GM19467 (cell line): ENCODE measurements around the gene SPEG.

Experiments
- ATAC-seq: cut with Tn5 transposase; IDR thresholded peaks from one replicate; pipeline ENCODE4 v1.9.1; 2021; ENCODE audit warnings: mild to moderate bottlenecking, moderate library complexity; ENCODE audit not compliant: unreplicated experiment

The SPEG gene

DNA sequence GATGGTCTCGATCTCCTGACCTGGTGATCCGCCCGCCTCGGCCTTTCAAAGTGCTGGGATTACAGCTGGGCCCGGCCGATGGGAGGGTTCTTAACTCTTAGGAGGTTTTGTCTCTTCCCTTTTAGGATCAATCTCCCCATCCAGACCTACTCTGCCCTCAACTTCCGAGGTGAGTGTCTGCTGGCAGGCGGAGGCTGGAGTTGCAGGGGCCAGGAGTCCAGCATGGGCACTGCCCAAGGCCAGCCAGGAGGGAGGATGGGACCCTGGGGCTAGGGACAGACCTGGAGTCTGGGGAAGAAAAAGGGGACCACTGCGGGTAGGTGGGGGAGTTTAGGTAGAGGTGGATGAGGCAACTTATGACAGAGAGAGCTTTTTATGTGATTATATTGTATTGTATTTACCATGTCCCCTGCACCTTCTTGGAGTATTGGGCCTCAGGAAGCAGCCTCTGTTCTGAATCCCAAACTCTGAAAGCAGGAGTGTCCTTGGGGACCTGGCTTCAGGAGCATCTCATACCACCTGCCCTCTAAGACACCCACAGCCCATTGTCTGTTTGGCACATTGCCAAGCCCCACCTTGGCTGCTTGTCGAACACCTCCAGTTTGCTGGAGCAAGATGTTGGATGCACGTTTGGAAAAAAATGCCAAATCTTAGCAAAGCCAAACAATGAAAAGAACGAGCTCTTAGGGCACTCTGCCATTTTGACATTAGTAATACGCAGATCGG, 10.8 kb upstream of the SPEG start:
- ATAC-seq = no peak

DNA sequence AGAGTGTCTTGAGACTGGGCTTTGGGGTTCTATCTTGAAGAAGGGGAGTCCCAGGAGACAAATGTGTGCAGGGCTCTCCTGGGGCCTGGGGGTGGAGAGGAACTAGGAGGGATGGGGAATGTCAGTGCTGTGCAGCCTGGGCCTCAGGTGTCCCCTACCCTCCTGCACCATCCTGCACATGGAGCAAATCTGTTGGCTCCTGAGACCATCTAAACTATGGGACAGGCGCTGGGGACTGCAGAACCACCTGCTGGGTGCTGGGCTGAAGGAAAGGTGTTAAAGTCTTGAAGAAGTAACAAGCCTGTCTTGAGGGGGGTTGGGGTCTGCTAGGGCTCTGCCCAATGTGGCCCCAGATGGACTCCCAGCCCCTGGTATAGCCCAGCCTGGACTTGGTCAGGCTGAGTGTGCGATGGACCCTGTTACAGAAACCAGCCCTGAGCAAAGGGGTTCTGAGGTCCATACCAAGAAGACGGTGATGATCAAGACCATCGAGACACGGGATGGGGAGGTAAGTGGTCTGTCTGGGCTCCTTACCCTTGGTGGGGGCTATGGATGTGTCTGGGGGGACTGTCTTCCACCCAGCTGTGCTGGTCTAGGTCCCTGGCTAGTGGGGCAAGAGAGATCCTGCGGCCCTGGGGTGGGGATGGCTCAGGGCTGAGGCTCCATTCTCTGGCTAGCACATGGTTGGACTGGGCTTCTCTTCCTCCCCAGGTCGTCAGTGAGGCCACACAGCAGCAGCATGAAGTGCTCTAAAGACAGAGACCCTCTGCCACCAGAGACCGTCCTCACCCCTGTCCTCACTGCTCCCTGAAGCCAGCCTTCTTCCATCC, 9.2 kb upstream of the SPEG start:
- ATAC-seq = no peak

DNA sequence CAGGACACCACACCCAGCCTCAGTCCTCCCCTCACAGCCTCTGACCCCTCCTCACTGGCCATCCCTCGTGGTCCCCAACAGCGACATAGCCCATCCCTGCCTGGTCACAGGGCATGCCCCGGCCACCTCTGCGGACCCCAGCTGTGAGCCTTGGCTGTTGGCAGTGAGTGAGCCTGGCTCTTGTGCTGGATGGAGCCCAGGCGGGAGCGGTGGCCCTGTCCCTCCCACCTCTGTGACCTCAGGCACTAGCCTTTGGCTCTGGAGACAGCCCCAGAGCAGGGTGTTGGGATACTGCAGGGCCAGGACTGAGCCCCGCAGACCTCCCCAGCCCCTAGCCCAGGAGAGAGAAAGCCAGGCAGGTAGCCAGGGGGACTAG, 8.6 kb upstream of the SPEG start:
- ATAC-seq = no peak

DNA sequence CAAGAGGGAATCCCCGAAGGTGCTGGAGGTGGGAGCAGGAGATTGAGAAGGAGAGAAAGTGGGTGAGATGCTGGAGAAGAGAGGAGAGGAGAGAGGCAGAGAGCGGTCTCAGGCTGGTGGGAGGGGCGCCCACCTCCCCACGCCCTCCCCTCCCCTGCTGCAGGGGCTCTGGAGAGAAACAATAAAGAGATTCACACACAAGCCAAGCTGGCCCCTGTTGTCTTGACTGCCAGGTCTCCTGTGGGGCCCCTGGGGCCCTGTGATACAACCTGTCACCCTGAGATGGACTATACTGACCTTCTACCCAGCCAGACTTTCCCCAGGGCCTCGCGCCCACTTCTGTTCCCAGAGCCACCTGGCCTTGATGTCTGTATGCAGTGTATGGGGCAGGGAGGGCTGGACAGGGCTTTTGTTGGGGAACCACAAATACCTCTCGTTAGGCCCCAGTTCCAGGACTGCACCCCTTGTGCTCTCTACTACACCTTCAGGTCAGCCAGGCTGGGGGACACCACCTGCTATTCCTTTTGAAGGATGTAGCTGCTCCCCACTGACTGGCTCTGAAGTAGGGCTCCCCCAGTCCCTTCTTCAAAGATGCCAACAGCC, 8.0 kb upstream of the SPEG start:
- no peak for ATAC-seq

DNA sequence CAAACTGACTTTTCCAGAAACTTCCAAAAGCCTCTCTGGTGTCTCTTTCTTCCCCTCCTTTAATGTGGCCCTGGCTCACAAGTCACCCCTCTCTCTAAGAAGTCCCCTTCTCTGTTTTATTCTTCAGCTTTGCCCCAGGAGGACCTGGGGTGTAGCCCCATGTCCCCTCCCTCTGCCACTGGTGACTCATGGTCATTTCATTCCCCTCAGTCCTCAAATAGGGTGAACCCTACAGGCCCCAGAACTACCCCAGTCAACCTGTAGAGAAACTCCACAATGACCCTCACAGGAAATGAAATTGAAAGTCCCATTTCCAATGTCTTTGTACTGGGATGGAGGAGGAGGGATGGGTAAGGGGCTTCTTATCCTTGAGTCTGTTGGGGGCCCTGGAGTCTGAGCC, 6.2 kb upstream of the SPEG start:
- no peak for ATAC-seq

DNA sequence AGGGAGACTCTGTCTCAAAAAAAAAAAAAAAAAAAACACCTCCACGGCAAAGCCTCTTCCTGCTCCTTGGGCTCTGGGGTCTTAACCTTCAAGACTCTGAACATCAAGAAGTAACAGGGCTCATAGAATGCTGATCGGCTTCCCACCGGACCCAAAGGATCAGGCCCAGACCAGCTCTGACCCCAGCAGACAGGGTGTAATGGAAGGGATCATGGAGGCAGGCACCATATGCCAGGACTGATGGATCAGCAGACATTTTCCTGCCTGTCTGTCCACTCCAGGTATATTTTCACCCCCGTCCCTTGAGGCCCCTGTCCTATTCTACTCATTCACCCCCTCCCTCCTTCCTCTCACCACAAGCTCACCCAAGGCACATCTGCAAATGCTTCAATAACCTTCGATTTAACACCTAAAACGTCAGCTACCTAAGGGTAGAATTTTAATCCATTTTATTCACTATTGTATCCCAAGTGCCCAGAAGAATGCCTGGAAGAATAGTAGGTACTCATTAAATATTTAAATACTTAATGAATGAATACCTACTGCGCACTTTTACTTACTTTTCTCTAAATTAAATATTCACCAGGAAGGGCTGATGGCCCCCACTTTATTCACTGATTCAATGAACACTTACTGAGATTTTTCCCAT, 4.6 kb upstream of the SPEG start:
- ATAC-seq = no peak

DNA sequence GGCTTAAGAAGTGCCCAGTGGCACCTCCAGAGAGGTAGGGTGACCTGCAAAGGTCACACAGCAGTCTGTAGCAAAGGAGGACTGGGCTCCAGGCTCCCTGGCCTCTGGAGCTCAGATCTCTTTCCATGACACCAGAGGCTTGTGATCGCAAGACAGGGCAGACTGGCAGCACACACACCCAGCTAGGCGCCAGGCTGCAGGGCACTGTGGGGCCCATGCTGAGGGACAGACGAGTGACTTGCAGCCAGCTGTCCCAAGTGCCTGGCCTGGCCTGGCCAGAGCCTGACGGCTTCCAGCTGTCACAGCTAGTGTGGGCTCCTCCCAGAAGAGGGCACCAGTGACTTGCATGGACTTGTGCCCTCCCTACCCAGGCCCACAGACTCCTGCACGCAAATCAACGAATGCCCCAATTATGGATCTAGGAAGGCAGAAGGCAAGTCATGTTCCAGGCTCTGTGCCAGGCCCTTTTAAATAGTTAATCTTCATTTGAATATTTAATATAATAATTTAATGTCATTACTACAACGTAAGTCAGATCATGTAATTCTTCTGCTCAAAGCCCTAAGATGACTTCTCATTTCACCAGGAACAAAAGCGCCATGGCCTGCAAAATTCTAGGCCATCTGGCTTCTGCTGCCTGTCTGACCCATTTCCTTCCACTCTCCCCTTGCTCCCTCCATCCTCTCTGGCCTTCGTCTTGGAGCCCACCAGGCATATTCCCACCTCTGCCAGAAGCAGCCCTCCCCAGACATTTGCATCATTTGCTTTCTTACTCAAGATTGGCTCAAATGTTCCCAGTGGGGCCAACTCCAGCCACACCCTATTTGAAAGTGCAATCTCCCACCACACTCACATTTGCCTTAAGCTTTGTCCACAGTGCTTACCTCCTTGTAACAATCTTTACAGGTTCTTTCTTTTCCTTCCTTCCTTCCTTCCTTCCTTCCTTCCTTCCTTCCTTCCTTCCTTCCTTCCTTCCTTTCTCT, 3.7 kb upstream of the SPEG start:
- no peak for ATAC-seq

DNA sequence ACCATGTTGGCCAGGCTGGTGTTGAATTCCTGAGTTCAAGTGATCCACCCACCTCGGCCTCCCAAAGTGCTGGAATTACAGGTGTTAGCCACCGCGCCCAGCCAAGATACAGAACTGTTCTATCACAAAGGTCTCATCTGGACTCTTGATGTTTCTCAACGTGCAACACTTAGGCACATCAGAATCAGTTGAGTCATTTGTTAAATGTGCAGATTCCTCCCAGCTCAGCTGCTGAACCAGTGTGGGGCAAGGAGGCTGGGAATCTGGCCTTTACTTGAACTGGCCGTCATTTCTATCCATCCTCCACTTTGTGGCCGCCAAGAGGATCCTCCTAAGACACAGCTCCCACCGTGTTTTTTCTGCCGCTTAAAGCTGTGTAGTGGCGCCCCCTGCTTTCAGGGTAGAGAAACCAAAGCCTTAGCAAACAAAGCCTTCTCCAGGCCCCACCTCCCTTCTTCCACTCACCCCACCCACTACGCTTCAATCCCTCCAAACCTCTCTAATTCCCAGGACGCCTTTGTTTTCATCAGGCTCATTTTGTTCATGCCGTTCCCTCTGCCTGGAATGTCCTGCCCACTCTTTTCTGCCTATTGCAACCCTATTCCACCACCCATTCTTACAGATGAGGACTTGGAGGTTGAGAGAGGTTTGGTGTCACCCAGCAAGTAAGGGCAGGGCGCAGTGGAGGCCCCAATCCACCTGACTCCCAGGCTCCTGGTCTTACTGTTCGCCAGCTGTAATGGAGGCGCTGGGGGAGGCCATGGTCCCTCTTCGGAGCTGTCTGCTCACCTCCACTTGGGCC, 776 bp upstream of the SPEG start:
- ATAC-seq = no peak

DNA sequence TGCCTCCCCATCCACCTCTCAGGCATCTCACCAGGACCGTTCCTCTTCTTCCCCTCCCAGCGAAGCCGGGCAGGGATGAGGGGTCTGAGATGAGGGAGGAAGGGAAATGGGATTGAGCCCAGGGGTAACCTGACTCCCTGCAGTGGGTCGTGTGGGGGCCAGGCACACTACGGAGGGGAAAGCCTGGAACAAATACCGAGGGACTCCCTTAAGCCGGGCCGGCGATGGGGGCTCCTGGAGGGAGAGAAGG, 250 bp upstream of the SPEG start:
- no peak for ATAC-seq

DNA sequence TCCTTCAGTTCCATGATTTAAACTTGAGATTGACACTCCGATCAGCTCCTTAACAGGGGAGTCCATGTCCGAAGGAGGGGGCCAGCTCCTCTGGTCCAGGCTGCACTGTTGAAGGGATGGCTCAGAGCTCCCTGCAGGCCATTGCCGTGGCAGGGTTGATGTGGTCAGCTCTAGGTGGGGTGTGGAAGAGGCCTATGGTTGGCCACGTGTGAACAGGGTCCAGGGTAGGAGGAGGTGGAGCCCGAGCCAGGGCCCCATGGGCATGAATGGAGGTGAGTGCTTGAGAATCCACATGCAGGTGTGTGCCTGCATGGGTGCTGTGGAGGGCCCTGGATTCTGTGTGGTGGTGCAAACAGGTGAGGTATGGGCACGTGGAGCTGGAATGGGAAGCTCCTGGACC, 1.1 kb downstream of the SPEG start:
- ATAC-seq = no peak

DNA sequence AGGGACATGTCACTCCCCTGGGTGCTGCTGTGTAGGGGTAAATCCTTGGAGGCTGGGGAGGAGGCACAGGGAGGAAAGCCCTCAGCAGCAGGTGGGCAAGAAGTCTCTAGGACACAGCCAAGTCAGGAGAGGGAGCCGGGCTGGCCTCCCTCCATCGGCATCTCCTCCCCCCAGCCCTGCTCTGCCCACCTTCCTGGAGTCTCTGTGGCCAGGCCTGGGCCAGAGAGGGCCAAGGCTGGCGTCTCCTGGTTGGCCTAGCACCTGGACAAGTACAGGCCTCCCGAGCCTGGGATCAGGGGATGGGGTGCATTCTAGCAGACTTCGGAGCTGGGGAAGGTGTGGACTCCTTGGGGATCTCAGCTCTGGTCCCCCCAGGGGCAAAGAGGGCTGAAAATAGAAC, 1.8 kb downstream of the SPEG start:
- ATAC-seq = no peak

DNA sequence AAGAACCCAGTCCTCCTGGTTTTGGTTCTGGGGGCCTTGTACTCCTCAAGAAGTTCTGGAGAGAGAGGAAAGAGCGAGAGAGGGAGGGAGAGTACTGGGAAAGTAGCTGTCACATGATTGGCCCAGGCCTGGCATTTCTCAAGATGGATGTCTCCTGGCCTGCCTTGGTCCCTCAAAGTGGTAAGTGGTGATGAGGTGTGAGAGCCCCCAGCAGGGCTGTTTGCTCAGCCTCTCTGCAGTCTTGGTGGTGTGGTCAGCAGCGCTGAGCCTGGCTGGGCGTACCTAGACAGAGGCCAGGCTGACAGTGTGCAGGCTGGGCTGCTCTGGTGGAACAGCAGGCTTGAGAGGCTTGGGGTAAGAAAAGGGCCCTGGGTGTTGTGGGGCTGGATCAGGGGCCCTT, 2.5 kb downstream of the SPEG start:
- ATAC-seq = no peak

DNA sequence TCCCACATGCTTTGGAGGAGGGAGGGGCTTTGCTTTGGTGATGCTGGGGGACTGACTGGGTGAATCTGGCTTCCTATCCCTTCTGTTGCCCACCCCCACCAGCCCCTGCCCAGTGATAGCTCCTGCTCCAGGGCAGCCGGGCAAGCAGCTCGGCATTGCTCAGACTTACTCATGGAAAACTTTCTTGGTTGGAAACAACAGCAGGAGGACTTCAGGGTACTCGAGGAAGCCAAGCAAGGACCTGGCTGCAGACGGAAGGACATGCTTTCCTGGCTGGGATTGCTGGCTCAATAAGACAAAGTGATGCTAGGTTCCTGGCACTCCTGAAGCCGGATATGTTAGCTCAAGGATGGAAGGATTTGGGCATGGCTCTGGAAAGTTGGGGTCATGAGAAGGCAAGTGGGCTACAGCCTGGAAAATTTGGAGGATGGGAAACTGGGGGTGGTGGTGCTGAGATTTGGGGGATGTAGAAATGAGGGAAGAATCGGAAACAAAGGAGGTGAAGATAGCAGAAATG, 3.1 kb downstream of the SPEG start:
- ATAC-seq = no peak

DNA sequence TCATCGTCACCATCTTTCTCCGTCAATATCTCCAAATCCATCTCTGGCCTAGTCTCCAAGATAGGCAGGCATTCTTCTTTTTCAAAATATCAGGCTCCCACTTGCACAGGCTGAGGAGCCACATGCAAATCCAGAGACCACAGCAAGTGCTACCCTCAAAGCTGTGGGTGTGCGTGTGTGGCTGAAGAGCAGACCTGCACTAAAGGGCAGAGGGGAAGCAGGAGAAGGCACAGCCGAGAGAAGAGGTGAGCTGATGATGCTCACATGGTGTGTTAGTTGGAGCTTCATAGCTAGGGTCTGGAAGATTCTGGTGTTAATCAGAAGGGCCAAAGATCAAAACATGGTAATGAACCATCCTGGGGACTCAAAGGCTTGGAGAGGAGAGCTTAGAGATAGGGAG, 3.8 kb downstream of the SPEG start:
- no peak for ATAC-seq

DNA sequence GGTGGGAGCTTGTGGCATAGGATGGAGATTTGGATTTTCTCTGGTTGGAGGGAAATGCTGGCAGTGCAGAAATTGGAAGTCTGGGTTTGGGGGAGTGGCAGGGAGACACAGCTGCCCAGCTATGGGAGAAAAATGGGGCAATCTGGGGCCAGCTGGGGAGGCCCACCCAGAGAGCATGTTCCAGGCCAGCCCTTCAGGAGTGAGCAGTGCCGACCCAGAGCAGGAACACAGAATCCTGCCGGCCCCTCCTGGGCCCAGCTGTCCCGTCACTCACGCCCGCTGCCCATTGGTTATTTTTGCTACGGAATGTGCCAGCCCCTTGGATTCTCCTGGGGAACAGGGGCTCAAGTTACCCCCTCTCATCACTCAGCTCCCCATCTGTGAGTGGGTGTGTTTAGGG, 4.9 kb downstream of the SPEG start:
- no peak for ATAC-seq

DNA sequence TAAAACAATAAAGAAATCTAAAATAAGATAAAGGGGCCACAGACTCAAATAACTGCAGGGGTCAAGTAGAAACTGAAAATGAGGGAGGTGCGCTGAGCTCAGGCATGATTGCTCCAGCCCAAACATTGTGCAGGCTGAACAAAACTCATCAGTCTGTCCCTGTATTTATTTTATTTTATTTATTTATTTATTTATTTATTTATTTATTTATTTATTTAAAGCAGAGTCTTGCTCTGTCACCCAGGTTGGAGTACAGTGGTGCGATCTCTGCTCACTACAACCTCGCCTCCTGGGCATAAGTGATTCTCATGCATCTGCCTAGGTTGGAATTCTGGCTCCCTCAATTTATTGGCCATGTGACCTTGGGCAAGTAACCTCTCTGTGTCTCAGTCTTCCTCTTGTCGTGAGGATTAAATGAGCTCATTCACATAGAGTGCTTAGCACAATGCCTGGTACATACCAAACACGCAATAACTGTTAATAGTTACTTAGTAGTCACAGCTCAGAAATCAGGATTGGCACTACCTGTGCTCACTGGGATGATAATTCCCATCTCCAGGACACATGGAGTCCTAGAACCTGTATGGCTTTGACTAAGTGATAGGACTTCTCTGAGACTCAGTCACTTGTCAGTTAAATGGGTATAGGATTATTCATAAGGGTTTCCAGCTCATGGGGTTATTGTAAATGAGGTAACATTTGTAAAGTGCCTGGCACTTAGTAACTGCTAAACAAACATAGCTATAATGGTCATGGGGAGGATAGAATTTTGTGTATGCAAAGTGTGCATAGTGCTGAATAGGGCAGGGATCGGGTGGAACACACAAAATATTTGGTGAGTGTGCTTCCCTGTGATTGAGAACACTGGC, 6.0 kb downstream of the SPEG start:
- ATAC-seq = no peak

DNA sequence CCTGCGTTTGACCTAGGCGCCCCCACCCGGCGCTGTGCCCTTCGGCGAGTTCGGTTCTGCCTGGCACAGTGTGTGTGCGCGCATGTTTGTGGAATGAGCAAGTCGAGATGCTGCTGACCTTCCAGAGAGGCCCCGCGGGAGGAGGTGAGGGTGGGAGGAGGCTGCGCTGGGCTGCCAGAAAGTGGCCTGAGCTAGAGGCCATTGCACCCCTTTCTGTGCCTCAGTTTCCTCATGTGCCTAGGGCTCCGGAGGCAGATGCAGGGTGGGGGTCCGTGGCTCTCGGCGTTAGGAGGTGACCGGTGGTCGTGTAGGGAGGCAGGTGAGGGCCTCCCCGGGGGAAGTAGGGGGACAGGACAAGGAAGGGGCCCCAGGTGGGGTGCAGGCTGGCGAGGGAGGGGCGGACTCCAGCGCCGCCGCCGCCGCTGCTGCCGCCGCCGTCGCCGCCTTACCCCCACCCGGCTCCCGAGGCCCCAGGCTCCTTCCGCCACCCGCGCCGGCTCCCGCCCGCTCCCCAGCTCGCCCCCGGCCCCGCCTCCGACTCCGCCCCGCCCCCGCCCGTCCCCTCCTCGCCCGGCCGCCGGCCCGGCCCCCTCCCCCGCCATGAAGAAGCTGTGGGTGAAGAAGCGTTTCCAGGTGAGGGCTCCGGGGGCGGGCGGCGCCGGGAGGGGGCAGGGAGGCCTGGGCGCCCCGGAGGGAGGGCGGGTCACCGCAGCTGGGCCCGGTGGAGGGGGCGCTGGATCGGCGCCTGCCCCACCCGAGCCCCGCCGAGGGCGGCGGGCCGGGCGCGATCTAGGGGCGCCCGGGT, 7.0 kb downstream of the SPEG start:
- ATAC-seq = no peak
